GM18519 (cell line): Measurements from ENCODE around the gene GPR156.

ENCODE experiments used
- ATAC-seq: cut with Tn5 transposase; IDR thresholded peaks from one replicate; pipeline ENCODE4 v1.9.1; 2021; ENCODE audit warnings: mild to moderate bottlenecking, moderate library complexity; ENCODE audit not compliant: unreplicated experiment, low FRiP score

The GPR156 gene

DNA sequence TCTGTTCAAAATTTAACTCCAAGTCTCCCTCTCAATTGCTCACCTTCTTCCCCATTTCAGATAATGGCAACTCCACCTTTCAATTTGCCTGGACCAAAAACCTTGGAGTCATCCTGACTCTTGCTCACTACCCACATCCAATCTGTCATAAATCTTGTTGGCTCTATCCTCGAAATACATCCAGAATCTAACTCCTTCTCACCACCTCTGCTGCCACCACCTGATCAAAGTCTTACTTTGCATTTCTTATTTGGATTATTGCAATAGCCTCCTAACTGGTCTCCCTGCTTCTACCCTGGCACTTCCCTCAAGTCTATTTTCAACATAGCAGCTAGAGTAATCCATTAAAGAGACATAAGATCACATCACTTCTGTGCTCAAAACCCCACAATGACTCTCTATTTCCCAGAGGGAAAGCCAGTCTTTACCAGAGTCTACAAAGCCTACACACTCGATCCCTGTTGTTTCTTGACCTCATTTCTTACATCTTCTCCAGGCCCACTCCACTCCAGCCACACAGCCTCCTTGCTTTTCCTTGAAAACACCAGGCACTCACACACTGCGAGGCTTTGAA is 86.6 kb downstream of the GPR156 start:
- no peak for ATAC-seq

DNA sequence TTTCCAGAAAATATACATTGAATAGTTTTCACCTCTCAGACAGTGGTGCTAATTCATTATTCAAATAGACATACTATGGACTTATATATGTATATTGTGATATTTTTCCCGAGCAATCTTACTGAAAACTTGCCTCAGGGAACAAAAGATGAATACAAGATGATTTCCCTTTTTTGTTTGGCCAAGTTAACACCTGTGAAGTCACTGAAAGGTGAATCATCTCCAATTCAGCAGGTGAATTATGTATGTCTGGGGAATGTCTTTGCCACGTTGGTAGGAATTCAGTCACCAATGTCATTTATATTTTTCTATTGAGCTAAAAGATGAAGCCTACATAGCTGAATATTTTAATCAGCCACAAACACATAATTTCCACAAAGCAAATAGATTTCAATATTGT is 88.2 kb downstream of the GPR156 start:
- no peak for ATAC-seq

DNA sequence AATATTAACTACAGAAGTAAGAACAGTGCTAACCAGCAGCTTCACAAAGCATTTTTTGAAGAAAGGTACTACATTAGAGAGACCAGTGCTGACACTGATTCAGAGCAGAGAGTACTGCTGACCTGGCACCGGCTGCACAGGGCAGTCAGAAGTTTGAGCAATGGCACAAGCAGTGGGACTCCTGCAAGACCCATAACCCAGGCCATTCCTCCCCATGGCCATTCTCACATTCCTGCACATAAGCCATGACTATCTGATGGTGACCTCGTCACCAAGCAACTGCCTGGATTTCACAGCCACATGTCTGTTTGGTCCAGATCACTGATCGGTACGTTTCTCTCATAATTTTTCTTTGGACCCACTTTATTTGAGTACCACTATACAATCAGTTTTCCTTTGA is 88.7 kb downstream of the GPR156 start:
- ATAC-seq = no peak

DNA sequence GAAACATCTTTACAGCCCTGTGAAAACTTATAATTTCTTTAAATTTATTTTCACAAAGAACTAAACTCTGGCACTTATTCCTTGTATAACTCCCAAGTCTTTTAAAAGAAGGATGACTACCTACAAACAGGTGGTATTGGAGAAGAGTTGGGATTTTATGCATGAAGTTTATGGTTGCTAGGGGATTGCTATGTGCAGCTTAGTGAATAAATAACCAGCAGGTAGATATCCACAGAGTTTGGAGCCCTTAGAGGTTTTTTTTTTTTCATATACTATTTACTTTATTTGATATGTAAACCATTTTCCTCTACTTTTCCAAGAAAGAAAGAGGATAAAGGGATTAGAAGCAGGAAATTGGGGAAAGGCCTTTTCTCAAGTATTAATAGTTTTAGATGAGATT is 91.5 kb downstream of the GPR156 start:
- ATAC-seq = no peak

DNA sequence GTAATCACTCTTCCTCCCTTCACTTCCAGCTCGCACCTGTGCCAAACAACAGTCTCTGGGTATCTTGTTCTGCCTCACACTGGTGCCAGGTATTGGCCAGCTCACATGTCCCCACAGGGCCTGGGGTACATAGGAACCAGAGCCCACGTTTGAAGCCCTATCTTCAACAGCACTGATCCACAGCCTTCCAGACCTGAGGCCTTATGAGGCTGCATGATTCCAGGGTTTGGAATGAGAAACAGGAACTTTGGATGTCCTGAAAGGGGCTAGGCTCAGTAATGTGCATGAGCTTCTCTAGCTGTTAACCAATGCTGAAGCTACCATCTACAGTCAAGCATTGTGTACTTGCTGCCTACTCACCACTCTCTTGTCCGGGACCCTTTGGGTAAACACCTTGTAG is 92.4 kb downstream of the GPR156 start:
- no peak for ATAC-seq

DNA sequence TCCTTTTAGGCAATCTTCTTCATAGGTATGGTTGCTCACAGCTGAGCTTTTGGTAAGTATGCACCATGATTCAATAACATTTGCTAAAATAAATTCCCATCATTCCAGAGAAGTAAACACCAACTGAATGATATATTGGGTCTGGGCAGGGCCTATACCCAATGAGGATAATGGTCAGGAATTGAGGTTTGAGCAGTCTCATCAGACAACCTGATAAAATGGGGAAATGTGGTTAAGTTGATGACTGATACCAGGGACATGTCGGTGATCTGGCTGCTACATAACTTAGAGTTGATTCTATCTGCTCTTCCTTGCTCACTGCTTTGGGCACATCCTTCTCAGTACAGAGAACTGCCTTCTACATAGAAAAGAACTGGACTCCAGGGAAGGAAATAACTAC is 92.9 kb downstream of the GPR156 start:
- no peak for ATAC-seq

DNA sequence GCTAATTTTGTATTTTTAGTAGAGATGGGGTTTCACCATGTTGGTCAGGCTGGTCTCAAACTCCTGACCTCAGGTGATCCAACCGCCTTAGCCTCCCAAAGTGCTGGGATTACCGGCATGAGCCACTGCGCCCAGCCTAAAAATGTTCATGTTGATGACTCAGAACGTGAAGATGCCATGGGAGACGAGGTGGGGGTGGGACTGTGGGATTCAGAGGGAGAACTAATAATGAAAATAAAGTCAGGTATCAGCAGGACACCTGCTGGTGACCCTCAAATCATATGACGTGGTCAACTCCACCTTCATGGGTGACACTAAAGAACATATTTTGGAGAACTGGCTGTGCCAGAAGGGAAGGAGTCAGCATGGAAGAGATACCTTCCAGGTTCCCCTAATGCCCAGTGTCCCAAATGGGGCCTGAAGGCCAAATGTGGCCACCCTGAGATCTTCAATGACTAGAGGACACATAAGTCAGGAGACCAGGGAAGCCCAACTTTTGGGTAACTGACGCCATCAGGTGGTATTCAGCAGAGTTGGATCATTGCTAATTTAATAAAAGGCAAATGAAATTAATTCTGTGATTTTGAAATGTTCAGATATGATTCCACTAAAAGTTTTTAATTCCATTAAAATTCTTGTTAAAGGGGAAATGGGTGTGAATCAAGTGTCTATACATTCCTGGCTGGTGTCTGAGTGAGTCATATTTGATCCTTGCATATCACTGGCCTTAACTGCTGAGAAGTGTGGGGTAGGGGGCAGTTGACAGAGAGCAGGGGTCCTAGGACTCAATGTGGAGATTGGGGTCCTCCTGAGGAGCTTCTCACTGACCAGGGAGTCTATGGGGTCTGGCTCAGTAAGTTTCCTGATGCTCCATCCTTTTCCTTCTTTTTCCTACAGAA is 102.2 kb downstream of the GPR156 start:
- no peak for ATAC-seq

DNA sequence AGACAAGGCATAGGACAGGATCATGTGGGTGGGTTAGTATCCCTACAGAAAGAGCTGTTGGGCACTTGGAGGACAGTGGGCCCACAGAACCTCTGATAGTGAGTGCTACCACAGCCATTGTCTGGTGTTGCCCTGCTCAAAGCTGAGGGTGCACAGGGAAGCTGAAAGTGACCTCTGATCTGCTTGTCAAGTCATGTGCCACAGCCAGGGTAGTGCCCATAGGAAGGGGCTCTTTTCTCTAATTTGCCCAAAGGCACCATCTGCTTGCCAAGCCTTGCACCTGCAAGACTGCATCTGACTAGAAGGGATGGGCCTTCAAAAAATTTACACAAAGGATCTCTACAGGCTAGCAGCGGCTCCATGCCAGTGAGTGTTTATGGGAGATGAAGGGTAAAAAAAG is 103.4 kb downstream of the GPR156 start:
- ATAC-seq = no peak

DNA sequence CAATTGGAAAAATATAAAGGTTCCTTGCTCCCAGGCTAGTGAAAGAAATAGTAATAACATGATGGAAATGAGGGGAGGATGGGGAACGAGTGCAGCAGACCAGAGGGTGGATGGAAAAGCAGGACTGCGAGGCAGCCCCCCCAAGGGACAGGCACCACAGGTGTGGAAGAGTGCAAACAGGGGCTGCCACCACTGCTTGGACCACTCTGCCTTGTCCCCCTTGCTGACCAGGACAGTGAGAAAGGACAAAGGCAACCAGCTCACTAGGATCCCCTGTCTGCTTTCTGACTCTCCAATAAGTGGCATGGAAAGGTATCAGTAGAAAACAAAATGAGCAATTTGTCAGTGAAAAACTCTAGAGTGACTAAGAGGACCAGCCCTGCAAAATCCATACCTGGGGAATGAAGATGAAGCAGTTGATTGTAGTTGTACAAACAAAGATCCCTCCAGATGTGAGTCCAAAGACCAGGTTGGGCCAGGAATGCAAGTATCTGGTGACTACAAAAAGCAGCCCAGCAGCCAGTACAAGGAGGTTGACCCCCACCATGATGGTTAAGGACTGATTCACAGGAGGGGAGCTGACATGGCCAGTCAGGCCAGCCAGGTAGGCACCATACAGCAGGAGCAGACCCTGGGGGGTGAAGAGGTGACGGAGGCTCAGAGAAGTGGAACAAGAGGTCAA is 104.2 kb downstream of the GPR156 start:
- no peak for ATAC-seq

DNA sequence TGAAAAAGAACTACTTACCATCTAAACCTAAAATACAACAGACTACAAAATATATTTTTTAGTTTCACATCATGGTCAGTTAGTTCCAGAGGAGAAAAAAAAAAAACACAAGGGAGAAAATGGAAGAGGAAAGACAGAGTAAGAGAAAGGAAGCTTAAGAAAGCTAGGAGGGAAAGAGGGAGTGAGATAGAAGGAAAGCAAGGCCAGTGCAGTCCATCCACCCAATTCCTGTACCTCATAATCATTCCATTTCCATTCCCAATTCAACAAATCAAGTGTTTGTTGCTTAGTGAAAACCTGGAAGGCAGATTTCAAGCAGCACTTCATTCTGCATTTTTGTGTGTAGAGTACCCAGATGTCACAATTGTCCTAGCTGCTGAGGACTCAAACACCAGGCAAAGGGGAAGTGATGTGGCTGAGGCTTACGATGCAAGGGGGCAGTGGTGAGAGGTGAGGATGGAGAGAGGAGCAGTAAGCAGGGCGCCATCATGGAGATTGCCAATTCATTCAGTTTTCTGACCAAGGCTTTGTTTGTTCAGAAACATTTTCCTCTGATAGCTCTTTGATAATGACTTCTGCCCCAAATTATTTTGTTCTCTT is 107.2 kb downstream of the GPR156 start:
- ATAC-seq = no peak

DNA sequence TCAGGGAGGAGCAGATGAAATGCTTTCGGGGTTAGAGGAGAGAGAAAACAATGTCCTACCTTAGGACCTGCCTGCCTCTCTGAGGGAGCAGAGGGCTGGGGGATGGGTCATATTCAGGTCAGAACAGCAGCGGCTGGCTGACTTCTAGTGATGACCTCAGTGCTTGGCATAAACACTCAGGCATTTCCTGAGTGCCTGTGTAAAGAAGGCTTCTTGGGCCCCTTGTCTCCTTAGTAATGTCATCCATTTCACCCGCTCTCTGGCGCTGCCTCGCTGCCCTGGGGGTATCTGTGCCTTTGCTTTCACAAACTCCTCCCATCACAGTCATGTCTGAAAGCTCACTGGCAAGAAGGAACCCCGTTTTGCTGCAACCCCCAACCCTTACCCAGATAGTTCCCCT is 107.9 kb downstream of the GPR156 start:
- no peak for ATAC-seq

DNA sequence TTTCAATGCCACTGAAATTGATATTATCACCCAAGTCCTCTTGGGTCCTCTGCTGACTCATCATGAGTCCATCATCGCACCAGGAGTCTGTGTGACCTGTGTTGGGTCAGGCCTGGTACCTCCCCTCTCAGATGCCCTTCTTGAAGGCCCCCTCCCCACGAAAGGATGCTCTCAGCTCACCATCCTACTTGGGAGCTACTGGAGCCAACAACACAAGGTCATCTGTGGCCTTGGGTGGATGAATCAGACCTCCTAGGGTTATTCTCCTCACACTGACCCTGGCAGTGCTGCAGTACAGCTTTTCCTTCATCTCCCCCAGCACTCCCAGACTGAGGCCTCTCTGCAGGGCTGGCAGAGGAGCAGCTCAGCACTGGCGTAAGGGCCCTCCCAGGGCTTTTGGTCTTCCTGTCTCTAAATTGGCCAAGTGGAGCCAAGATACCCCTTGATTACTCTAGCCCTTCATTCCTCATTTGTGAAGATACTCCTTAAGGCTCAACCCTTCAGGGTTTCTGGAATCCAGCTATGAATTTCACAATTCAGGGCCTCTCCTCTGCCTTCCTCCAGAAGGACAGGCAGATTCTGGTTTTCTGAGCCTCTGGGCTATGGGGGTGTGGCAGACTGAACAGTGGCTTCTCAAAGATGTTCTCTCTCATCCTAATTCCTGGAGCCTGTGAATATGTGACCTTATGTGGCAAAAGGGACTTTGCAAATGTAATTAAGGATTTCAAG is 110.0 kb downstream of the GPR156 start:
- no peak for ATAC-seq

DNA sequence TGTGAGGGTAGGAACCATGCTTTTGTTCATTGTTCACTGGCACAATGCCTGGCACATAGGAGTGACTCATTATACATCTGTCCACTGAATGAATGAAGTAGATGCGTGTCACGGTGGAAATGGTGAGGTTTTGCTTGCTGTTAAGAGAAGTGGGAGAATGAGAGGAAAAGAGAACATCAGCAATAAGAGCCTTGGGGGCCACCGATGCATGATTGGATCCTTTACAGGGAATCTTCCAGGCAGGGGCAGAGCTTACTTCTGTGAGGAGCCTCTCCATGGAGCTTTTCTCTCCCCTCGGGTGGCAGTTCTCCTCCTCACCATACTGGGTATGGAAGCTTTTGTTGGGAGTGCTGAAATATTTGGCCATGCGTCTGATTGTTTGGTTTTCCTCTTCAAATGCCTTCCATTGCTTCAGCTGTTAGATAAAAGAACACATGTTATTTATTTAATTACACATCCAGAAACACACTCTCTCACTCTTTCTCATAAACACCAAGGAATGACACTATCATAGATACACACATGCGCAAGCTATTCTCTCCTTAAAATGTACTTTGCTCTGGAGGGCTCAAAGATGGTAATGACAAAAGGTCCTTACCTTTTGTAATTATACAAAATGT is 111.9 kb downstream of the GPR156 start:
- no peak for ATAC-seq

DNA sequence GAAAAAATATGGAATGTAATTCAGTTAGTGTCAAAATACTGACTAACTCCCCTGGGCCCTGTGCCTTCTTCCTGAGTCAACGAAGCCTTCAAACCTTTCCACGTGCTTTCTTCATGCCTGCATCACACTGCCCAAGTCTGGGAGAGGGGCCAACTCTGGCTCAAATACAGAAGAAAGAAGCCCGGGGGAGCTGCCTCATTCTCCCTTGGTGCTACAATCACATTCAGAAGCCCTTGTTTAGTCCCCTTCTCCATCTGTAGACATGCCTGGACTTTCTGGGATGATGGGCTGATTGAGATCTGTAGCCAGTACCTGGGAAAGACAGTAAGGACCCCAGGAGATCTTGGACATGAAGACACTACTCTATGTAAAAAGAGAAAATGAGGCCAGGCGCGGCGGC is 113.0 kb downstream of the GPR156 start:
- ATAC-seq = no peak

DNA sequence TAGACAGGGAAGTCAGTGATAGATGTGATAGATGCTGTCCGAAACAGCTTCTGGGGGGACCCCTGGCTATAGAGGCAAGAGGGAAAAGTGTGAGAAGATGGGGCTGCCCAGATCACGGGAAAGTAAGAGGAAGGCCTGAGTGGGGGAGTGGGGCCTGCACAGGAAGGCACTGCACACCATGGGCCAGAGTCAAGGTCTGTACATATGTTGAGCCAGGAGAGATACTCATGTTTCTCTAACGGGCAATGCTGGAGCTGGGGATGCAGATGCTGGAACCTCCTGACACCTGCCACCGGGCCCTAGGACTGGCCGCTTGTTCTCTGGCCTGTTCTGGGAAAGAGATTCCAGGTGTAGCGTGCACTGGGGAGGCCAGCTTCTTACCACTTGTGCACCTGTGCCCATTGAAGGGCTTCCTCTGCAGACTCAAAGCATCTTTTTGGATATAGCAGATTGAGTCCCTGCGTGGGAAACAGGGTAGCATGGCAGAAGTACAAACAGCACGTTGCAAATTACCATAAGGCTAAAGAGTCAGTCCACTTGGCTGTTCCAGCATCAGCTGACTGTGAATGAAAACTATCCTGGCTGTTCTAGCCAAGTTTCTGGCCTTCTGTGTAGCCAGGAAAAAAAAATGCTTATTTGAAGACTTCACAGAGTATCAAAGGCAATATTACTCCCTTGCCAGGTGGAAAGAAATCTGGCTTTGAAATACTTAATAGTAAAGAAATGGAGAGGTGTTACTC is 113.7 kb downstream of the GPR156 start:
- ATAC-seq = no peak

DNA sequence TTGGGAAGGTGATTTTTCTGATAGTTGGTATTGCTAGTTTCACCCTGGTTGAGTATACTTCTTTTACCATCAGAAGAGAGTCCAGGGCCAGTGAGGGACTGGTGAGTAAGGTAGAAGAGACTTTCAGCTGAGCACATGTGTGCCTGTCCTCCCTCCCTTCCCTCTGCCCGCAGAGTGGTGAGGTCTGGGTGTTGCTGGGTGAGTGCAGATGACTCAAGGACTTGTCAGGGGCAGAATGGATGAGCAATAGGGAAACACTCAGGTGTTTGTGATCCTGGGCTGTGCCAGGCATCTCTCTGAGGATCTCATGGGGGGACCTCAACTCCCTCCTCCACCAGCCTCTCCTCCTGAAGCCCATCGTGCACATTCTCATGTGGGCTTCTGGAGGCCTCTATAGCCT is 114.8 kb downstream of the GPR156 start:
- ATAC-seq = no peak

DNA sequence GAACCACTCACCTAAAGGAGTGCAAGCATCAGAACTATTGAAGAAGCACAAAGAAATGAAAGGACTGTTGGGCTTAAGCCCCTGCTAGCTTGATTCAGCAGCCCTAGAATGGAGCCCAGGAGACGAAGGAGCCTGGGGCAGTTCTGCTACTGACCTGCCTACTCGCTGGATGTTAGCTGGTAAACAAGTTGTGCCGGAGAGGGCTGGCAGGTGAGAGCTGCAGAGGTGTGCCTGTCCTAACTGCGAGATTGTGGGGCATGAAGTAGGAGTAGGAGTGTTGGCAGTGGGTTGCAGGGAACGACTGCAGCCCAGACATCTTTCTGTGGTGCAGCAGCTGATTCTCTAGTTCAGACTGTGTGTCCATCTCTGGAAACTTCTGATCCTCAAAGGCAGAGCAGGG is 115.6 kb downstream of the GPR156 start:
- ATAC-seq = no peak

DNA sequence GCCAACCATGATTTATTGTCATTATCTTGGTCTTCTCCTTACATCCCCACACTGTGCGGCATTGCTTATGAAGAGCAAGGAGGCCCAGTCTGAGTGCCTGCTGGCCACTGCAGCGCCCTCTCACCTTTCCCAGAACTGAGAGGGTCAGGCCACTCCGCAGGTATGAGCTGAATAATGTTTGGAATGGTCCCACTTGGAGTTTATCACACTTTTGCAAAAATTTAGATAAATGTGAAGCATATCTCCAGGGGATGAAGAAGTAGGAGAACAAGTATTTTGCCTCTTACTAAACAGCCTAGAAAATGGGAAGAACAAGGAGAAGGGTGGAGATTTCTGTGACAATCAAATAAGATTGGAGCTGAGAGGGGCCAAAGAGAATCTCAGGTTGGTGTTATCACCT is 116.4 kb downstream of the GPR156 start:
- no peak for ATAC-seq

DNA sequence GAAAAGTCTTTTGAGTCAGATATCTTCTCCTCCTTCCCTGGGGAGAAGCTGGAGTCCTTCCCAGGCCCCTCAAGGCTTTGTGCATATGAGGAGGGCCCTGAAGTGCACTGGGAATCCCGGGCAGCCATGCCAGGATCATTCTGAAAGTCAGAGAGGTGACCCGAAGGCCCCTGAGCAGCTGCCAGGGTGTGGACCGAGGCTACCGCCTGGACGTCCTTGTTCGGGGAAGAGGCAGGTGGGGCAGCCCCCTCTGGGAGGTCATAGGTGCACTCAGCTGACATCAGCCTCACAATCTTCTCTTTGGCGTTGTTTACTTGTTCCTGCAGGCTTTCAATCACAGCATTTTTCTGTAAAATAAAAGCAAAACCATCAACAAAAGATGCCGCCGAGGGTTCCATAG is 117.0 kb downstream of the GPR156 start:
- ATAC-seq = no peak

DNA sequence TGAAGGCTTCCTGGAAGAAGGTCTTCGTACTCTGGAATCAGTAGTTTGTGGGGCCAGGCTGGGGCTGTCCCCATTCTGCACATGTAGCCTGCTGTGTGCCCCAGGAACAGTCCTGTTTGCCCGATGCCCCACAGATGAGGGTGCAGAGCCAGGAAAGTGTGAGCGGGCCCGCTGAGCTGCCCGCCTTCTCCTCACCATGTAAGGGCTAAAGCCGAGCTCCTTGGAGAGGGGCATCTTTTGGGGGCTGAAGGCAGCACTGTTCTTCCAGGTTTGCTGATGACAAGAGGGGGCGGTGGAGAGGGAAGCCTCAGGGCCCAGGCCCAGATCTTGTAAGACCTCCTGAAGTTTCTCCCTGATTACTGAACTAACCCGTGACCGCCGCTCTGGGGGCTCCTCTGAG is 117.5 kb downstream of the GPR156 start:
- ATAC-seq = no peak
